ENCODE data around the gene TRIM2. TPM values are rescaled to one million over a fixed set of nuclear protein-coding genes. Genes with fewer than 3 reads are reported as not detected.

TRIM2 gene
- total RNA-seq, 1 experiment from 2014 or later: 87.0 TPM

- Histone ChIP-seq H3K4me1 (replicated peaks; ENCODE audit: insufficient read depth) (peaks cover 62% of the 10 kb centered on the region), H3K79me2 (ENCODE audit: low read depth) (peaks cover 66% of the 10 kb centered on the region), H3K4me2 (peak overlapping the region; percentile 71), H3K9me3 (ENCODE audit: insufficient read depth, low read depth) (no peaks in the 10 kb centered on the region), H3K9me2 (ENCODE audit: insufficient read depth) (no peaks in the 10 kb centered on the region), H4K20me1 (ENCODE audit: insufficient read depth) (no peaks in the 10 kb centered on the region), H3K4me3 (no peak overlapping the region), H3K27me3 (ENCODE audit: insufficient read depth, low read depth) (no peaks in the 10 kb centered on the region), H3K36me3 (ENCODE audit: low read depth) (0 out of 2 replicates have a peak, but pooled peaks cover 2% of the 10 kb centered on the region), H3F3A (ENCODE audit: insufficient read depth, low read depth) (peaks cover 42% of the 10 kb centered on the region), H3K27ac (peak overlapping the region; percentile 68), H2AFZ (no peak overlapping the region)
- CTCF ChIA-PET: interaction anchor here (0.7 kb wide), 1 partner anchor 28 kb away, joined by 5 read pairs; no protein-coding TSS in a partner anchor
- intact Hi-C loops (cut with micrococcal nuclease; ENCODE audit: unreplicated experiment): loop anchor here (5.0 to 10.0 kb wide), 2 partner anchors 60 to 342 kb away; no protein-coding TSS in a partner anchor
- DNase-seq: peak; percentile 57 to 60
- POLR2A ChIA-PET (ENCODE audit: unreplicated experiment): interaction anchor here (0.7 kb wide), 1 partner anchor 808 kb away, joined by 8 read pairs; no protein-coding TSS in a partner anchor
- BruUV-seq (replicated peaks): no TSS peak
- no peak; the same call in 1 of the 2 replicates for TF ChIP-seq CTCF (conservative IDR thresholded peaks at IDR 0.05)
- no peak for TF ChIP-seq EZH2 (IDR thresholded peaks at IDR 0.05; ENCODE audit: low read depth)
These were observed 28.5 kb downstream of the TRIM2 start for GRCh38 chr4:153232768-153233167.

DNA sequence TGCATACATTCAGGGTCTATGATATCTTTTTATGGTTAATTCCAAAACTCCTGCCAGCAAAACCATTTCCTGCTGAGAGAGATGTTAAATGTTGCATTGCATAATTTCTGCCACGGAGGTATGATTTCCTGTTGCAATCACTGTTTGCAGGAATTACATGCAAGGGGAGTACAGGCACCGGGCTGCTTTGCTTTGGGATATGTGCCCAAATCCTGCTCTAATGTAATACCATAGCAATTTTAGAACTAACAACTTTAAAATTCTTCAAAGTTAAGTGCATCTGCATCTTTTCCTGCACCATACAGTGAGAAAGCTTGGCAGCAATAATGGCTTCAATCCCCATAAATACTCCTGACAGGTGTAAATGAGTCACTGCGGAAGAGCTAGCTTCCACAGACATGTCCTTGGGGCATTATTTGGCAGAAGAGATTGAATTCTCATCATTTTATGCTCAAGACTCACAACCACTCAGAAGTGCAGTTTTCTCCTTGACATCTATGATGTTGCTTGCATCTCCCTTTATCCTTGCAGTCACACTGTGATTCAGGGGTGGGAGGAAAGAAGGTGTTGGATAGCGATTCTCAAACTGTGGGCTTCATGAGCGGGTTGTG lies 29.6 kb downstream of the TRIM2 start:
- no peak for TF ChIP-seq CTCF (conservative IDR thresholded peaks at IDR 0.05)
- TF ChIP-seq EZH2 (IDR thresholded peaks at IDR 0.05; ENCODE audit: low read depth): no peak
- H3K27ac ChIP-seq: peak overlapping the region; percentile 68
- H3K79me2 ChIP-seq (ENCODE audit: low read depth): peaks cover 64% of the 10 kb centered on the region
- H3F3A ChIP-seq (ENCODE audit: insufficient read depth, low read depth): peaks cover 42% of the 10 kb centered on the region
- ChIA-PET POLR2A (ENCODE audit: unreplicated experiment) (interaction anchor here (0.6 to 0.7 kb wide), 3 partner anchors 62 to 809 kb away, joined by 4 to 8 read pairs (median 4); no protein-coding TSS in a partner anchor), CTCF (no interaction called here)
- H3K36me3 ChIP-seq (ENCODE audit: low read depth): 0 out of 2 replicates have a peak, but pooled peaks cover 11% of the 10 kb centered on the region
- H3K9me2 ChIP-seq (ENCODE audit: insufficient read depth): no peaks in the 10 kb centered on the region
- no peak overlapping the region for H2AFZ ChIP-seq
- H3K4me2 ChIP-seq: peak overlapping the region; percentile 71
- peak overlapping the region; percentile 7; the same call in 1 of the 2 replicates for H3K4me3 ChIP-seq
- peaks cover 62% of the 10 kb centered on the region for H3K4me1 ChIP-seq (replicated peaks; ENCODE audit: insufficient read depth)
- H3K9me3 ChIP-seq (ENCODE audit: insufficient read depth, low read depth): no peaks in the 10 kb centered on the region
- peak; percentile 46 to 94 for DNase-seq
- intact Hi-C loops (cut with micrococcal nuclease; ENCODE audit: unreplicated experiment): loop anchor here (1.0 to 10.0 kb wide), 5 partner anchors 15 to 341 kb away; no protein-coding TSS in a partner anchor
- BruUV-seq (replicated peaks): no TSS peak
- H3K27me3 ChIP-seq (ENCODE audit: insufficient read depth, low read depth): no peaks in the 10 kb centered on the region
- H4K20me1 ChIP-seq (ENCODE audit: insufficient read depth): no peaks in the 10 kb centered on the region

DNA sequence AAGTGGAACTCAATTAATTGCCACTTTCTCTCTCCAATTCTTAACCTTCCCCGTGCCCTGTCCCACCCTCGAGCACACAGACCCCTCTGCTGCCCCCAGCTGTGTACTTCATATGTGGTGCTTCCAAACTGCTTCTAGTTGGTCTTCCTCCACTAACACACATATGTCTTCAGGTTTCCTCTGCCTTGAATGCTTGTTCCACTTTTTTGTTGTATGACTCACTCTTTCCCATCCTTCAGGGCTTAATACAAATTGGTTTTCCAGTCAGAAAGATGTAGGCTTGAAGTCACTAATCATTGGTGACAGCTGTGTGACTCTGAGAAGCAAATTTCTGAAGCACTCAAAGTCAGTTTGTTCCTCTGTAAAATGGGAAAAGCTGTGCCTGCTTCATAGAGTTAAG lies 30.6 kb downstream of the TRIM2 start:
- H2AFZ ChIP-seq: no peak overlapping the region
- H3K4me2 ChIP-seq: peak overlapping the region; percentile 71
- POLR2A ChIA-PET (ENCODE audit: unreplicated experiment): no interaction called here
- H3K4me1 ChIP-seq (replicated peaks; ENCODE audit: insufficient read depth): peaks cover 62% of the 10 kb centered on the region
- no peak overlapping the region for H3K4me3 ChIP-seq
- no peaks in the 10 kb centered on the region for H3K9me2 ChIP-seq (ENCODE audit: insufficient read depth)
- H3K36me3 ChIP-seq (ENCODE audit: low read depth): 0 out of 2 replicates have a peak, but pooled peaks cover 11% of the 10 kb centered on the region
- no peak for DNase-seq
- no TSS peak for BruUV-seq (replicated peaks)
- no peaks in the 10 kb centered on the region for H3K9me3 ChIP-seq (ENCODE audit: insufficient read depth, low read depth)
- H3F3A ChIP-seq (ENCODE audit: insufficient read depth, low read depth): peaks cover 42% of the 10 kb centered on the region
- TF ChIP-seq EZH2 (IDR thresholded peaks at IDR 0.05; ENCODE audit: low read depth) (no peak), CTCF (conservative IDR thresholded peaks at IDR 0.05) (no peak)
- H3K27me3 ChIP-seq (ENCODE audit: insufficient read depth, low read depth): no peaks in the 10 kb centered on the region
- H3K79me2 ChIP-seq (ENCODE audit: low read depth): peaks cover 53% of the 10 kb centered on the region
- intact Hi-C loops (cut with micrococcal nuclease; ENCODE audit: unreplicated experiment): loop anchor here (1.0 to 10.0 kb wide), 5 partner anchors 14 to 340 kb away; no protein-coding TSS in a partner anchor
- H4K20me1 ChIP-seq (ENCODE audit: insufficient read depth): no peaks in the 10 kb centered on the region
- peak overlapping the region; percentile 68 for H3K27ac ChIP-seq
- CTCF ChIA-PET: no interaction called here

All from PC-9 (cell line).